Ovary (tissue), 3 donors: Measurements from ENCODE around the gene TFF1.

Experiments used
- POLR2A ChIP-seq: fragments of 450-650 bp; IDR thresholded peaks from one replicate; pipeline ENCODE4 v1.6.1; 2017; ENCODE audit warnings: antibody characterized with exemption, mild to moderate bottlenecking, moderate library complexity
- TF ChIP-seq, protein P1 (sequence below), 3 donors: fragments of 450-650 bp in 2 of 3; fragments of 200-600 bp in 1 of 3; IDR thresholded peaks; one replicate each; pipeline versions ENCODE4 v1.5.1 to v1.8.0; 2016 to 2022; ENCODE audit warnings: antibody characterized with exemption in 3 of 3, mild to moderate bottlenecking in 1 of 3
- donor health status: DM: no; HTN: no; CAD: no.

DNA sequence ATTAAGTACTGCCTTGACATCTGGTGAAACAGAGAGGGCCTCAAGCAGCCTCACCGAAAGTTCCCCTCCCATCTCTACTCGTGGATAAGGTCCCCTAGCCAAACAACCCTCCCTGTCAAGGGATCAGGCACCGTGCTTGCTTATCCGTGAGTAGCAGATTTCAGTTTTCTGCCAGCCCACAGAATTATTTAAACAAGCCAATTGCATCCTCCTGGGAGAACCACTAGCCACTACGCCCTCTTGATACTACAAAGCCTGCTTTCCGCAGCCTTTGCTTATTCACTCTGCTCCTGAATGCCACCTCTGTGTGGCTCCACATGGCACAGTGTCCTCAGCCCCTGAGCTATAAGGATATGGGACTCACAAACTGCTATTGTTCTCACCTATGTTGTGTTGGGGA is 9.7 kb downstream of the TFF1 start:
- TF ChIP-seq, protein P1, sequence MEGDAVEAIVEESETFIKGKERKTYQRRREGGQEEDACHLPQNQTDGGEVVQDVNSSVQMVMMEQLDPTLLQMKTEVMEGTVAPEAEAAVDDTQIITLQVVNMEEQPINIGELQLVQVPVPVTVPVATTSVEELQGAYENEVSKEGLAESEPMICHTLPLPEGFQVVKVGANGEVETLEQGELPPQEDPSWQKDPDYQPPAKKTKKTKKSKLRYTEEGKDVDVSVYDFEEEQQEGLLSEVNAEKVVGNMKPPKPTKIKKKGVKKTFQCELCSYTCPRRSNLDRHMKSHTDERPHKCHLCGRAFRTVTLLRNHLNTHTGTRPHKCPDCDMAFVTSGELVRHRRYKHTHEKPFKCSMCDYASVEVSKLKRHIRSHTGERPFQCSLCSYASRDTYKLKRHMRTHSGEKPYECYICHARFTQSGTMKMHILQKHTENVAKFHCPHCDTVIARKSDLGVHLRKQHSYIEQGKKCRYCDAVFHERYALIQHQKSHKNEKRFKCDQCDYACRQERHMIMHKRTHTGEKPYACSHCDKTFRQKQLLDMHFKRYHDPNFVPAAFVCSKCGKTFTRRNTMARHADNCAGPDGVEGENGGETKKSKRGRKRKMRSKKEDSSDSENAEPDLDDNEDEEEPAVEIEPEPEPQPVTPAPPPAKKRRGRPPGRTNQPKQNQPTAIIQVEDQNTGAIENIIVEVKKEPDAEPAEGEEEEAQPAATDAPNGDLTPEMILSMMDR (IDR thresholded peaks at IDR 0.05): no peak
- no peak for TF ChIP-seq POLR2A
